OCI-LY3 (cell line): ENCODE data around the gene TAS2R60.

Experiments used
- H2AFZ ChIP-seq: fragments of 200-600, 300-600 bp; shearing (Covaris generic); 2 replicates; pipeline ENCODE4 v1.6.0; 2014; ENCODE audit warnings: antibody characterized with exemption, low read depth, low read length
- H3K27ac ChIP-seq: fragments of 200-600, 300-600 bp; sonication (generic); 2 replicates; pipeline ENCODE4 v1.5.1; 2014; ENCODE audit warnings: mild to moderate bottlenecking, low read length, moderate library complexity, mixed read lengths
- H3K27me3 ChIP-seq: fragments of 200-600, 300-600 bp; sonication (generic); 2 replicates; pipeline ENCODE4 v1.6.1; 2014; ENCODE audit warnings: low read depth, low read length, mixed read lengths
- H3K36me3 ChIP-seq: fragments of 200-600, 300-600 bp; sonication (generic); replicated peaks from 2 replicates; pipeline ENCODE3; 2014; ENCODE audit warnings: low read depth, low read length, mixed read lengths
- H3K4me1 ChIP-seq: fragments of 300-600, 200-600 bp; sonication (generic); 2 replicates; pipeline ENCODE4 v1.6.1; 2014; ENCODE audit warnings: low read length, mixed read lengths
- H3K4me2 ChIP-seq: fragments of 200-600, 300-600 bp; sonication (generic); 2 replicates; pipeline ENCODE4 v1.6.1; 2014; ENCODE audit warnings: low read length, mixed read lengths
- H3K4me3 ChIP-seq: fragments of 300-600, 200-600 bp; sonication (generic); 2 replicates; pipeline ENCODE4 v1.5.1; 2014; ENCODE audit warnings: antibody characterized with exemption, mild to moderate bottlenecking, low read length, moderate library complexity
- H3K79me2 ChIP-seq: fragments of 300-600, 200-600 bp; shearing (Covaris generic); 2 replicates; pipeline ENCODE4 v1.6.1; 2014; ENCODE audit warnings: mild to moderate bottlenecking, low read length, mixed read lengths
- H3K9ac ChIP-seq: fragments of 300-600, 200-600 bp; shearing (Covaris generic); 2 replicates; pipeline ENCODE4 v1.6.0; 2014; ENCODE audit warnings: mild to moderate bottlenecking, low read length, moderate library complexity
- H3K9me3 ChIP-seq: fragments of 200-600, 300-600 bp; shearing (Covaris generic); 2 replicates; pipeline ENCODE4 v1.6.1; 2014; ENCODE audit warnings: low read length, mixed read lengths; ENCODE audit not compliant: insufficient read depth
- H4K20me1 ChIP-seq: fragments of 200-600, 300-600 bp; sonication (generic); 2 replicates; pipeline ENCODE4 v1.6.1; 2016; ENCODE audit warnings: low read length, mixed read lengths; ENCODE audit not compliant: insufficient read depth
- EZH2phosphoT487 ChIP-seq: fragments of 200-600 bp; shearing (Covaris generic); IDR thresholded peaks from 2 replicates; pipeline ENCODE4 v1.6.1; 2018; ENCODE audit warnings: antibody characterized with exemption, mixed run types, low read depth
- TF ChIP-seq, protein P1 (sequence below): fragments of 200-600, 300-600 bp; sonication (generic); IDR thresholded peaks from 2 replicates; pipeline ENCODE4 v1.5.1; 2014; ENCODE audit warnings: antibody characterized with exemption, low read length, low read depth

The TAS2R60 gene

GRCh38 chr7:143458263-143458662 lies 15.0 kb downstream of the TAS2R60 start:
- TF ChIP-seq, protein P1, sequence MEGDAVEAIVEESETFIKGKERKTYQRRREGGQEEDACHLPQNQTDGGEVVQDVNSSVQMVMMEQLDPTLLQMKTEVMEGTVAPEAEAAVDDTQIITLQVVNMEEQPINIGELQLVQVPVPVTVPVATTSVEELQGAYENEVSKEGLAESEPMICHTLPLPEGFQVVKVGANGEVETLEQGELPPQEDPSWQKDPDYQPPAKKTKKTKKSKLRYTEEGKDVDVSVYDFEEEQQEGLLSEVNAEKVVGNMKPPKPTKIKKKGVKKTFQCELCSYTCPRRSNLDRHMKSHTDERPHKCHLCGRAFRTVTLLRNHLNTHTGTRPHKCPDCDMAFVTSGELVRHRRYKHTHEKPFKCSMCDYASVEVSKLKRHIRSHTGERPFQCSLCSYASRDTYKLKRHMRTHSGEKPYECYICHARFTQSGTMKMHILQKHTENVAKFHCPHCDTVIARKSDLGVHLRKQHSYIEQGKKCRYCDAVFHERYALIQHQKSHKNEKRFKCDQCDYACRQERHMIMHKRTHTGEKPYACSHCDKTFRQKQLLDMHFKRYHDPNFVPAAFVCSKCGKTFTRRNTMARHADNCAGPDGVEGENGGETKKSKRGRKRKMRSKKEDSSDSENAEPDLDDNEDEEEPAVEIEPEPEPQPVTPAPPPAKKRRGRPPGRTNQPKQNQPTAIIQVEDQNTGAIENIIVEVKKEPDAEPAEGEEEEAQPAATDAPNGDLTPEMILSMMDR, result no peak
- TF ChIP-seq EZH2phosphoT487, result no peak
- no peaks in the 10 kb centered on the region for H3K79me2 ChIP-seq
- H3K27me3 ChIP-seq, result peaks cover 24% of the 10 kb centered on the region
- peaks cover 6% of the 10 kb centered on the region; the same call in 1 of the 2 replicates for H3K9me3 ChIP-seq
- no peaks in the 10 kb centered on the region for H4K20me1 ChIP-seq
- no peak overlapping the region for H3K27ac ChIP-seq
- H3K36me3 ChIP-seq, result no peaks in the 10 kb centered on the region
- H3K9ac ChIP-seq, result no peak overlapping the region
- H3K4me1 ChIP-seq, result no peaks in the 10 kb centered on the region
- no peak overlapping the region for H3K4me2 ChIP-seq
- no peak overlapping the region for H3K4me3 ChIP-seq
- H2AFZ ChIP-seq, result no peak overlapping the region; the same call in 1 of the 2 replicates

DNA sequence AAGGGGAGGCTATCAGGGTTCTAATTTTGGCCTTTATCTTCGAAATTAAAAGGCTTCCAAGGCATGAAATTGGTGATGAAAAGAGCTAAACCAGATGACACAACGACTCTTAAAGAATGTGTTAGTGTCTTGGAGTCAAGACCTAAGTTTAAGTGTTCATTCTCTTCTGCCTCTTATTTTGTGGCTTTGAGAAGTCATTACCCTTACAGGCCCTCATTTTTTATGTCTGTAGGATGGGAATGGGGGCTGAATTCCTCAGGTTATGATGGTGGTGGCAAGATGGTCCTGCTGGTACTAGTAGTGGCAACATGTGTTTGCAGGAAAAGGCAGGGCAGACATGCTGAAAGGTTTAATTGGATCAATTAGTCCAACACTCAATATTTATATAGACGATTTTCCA lies 15.4 kb downstream of the TAS2R60 start:
- H3K9ac ChIP-seq, result no peak overlapping the region
- no peaks in the 10 kb centered on the region for H4K20me1 ChIP-seq
- no peak overlapping the region for H3K4me3 ChIP-seq
- peaks cover 6% of the 10 kb centered on the region; the same call in 1 of the 2 replicates for H3K9me3 ChIP-seq
- H3K79me2 ChIP-seq, result no peaks in the 10 kb centered on the region
- peaks cover 4% of the 10 kb centered on the region; the same call in 1 of the 2 replicates for H3K4me1 ChIP-seq
- no peak overlapping the region for H3K4me2 ChIP-seq
- H3K36me3 ChIP-seq, result no peaks in the 10 kb centered on the region
- peaks cover 22% of the 10 kb centered on the region for H3K27me3 ChIP-seq
- no peak overlapping the region; the same call in 1 of the 2 replicates for H2AFZ ChIP-seq
- H3K27ac ChIP-seq, result no peak overlapping the region
- TF ChIP-seq EZH2phosphoT487, result no peak
- TF ChIP-seq, protein P1, result no peak

DNA sequence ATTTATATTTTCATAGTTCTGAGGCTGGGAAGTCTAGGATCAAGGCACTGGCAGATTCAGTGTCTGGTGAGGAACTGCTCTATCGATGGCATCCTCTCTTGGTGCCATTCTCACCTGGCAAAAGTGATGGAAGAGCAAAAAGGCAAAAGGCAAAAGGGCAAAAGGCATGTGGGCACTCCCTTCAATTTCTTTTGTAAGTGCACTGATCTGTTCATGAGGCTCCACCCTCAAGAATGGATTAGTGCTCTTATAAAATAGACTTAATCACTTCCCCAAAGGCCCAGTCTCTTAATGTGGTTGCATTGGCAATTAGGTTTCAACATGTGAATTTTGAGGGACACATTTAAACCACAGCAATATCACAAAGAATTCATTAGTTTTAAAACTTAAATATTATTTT lies 16.1 kb downstream of the TAS2R60 start:
- Histone ChIP-seq H2AFZ (no peak overlapping the region), H3K4me1 (peaks cover 5% of the 10 kb centered on the region; the same call in 1 of the 2 replicates), H3K79me2 (no peaks in the 10 kb centered on the region), H3K27me3 (peaks cover 15% of the 10 kb centered on the region), H3K4me2 (no peak overlapping the region), H3K9me3 (peaks cover 6% of the 10 kb centered on the region; the same call in 1 of the 2 replicates), H3K4me3 (no peak overlapping the region), H3K9ac (no peak overlapping the region), H4K20me1 (no peaks in the 10 kb centered on the region), H3K27ac (no peak overlapping the region), H3K36me3 (no peaks in the 10 kb centered on the region)
- TF ChIP-seq, protein P1, result no peak
- TF ChIP-seq EZH2phosphoT487, result no peak

- no peak overlapping the region for H3K9ac ChIP-seq
- H3K9me3 ChIP-seq, result peaks cover 6% of the 10 kb centered on the region; the same call in 1 of the 2 replicates
- peaks cover 5% of the 10 kb centered on the region; the same call in 1 of the 2 replicates for H3K4me1 ChIP-seq
- no peak overlapping the region for H3K27ac ChIP-seq
- no peaks in the 10 kb centered on the region for H3K36me3 ChIP-seq
- no peaks in the 10 kb centered on the region for H4K20me1 ChIP-seq
- H3K79me2 ChIP-seq, result no peaks in the 10 kb centered on the region
- H2AFZ ChIP-seq, result no peak overlapping the region
- TF ChIP-seq, protein P1, result no peak
- TF ChIP-seq EZH2phosphoT487, result no peak
- H3K4me3 ChIP-seq, result no peak overlapping the region
- peaks cover 14% of the 10 kb centered on the region; the same call in 1 of the 2 replicates for H3K27me3 ChIP-seq
- H3K4me2 ChIP-seq, result no peak overlapping the region
These were observed 17.2 kb downstream of the TAS2R60 start for GRCh38 chr7:143460271-143460979.
